Bronchial smooth muscle cell (primary cell): ENCODE results near the gene TCFL5. TPM values are rescaled to one million over a fixed set of nuclear protein-coding genes. Genes with fewer than 3 reads are reported as not detected.

Experiments
- total RNA-seq: library from RNA; depleted of rRNA; stranded (reverse); fragments of >200 nt; gene quantifications from 2 replicates; pipeline ENCODE4 v1.2.1, GENCODE V29; 2014

The TCFL5 gene
- 11.7 and 14.3 TPM in 2 replicates for total RNA-seq

GRCh38 chr20:62861726-62862336 lies at the start of gene TCFL5:
Gene TCFL5, minus strand, starts transcription at chr20:62861822. Its CDS starts 152 bp downstream, at chr20:62861670.

GRCh38 chr20:62816884-62817873 lies 44.4 kb downstream of the TCFL5 start, which contains the start of gene COL9A3:
Gene COL9A3, plus strand, starts transcription at chr20:62817050. Its CDS starts 15 bp downstream, at chr20:62817065.

GRCh38 chr20:62804627-62805154 lies 56.9 kb downstream of the TCFL5 start, which contains the start of gene OGFR:
Gene OGFR, plus strand, starts transcription at chr20:62804835. Its CDS starts 25 bp downstream, at chr20:62804860.

Other genes with a start within 250 kb of the TCFL5 start
- 0.09 and 0.32 TPM in 2 replicates for gene SLCO4A1, start 219.3 kb downstream of the TCFL5 start, total RNA-seq
- under 0.01 and 0.32 TPM in 2 replicates for gene NTSR1, start 153.0 kb downstream of the TCFL5 start, total RNA-seq
- 13.6 and 13.8 TPM in 2 replicates for gene MRGBP, start 65.3 kb downstream of the TCFL5 start, total RNA-seq
- 34.8 and 35.9 TPM in 2 replicates for gene OGFR, start 57.0 kb downstream of the TCFL5 start, total RNA-seq
- gene COL9A3, start 44.8 kb downstream of the TCFL5 start, total RNA-seq = 0.52 and 1.1 TPM in 2 replicates
- gene DIDO1, start 64.7 kb upstream of the TCFL5 start, total RNA-seq = 27.3 and 31.4 TPM in 2 replicates
- 30.6 and 31.3 TPM in 2 replicates for gene GID8, start 76.3 kb upstream of the TCFL5 start, total RNA-seq
- 2.0 and 6.5 TPM in 2 replicates for gene SLC17A9, start 90.9 kb upstream of the TCFL5 start, total RNA-seq
- not detected in 2 replicates for gene BHLHE23, start 145.1 kb upstream of the TCFL5 start, total RNA-seq